HG03354 (cell line): ENCODE data around the gene HNRNPUL1.

ENCODE experiments used
- ATAC-seq: cut with Tn5 transposase; IDR thresholded peaks from one replicate; pipeline ENCODE4 v1.9.1; 2021; ENCODE audit warnings: mild to moderate bottlenecking; ENCODE audit not compliant: unreplicated experiment, poor library complexity, severe bottlenecking

The HNRNPUL1 gene

DNA sequence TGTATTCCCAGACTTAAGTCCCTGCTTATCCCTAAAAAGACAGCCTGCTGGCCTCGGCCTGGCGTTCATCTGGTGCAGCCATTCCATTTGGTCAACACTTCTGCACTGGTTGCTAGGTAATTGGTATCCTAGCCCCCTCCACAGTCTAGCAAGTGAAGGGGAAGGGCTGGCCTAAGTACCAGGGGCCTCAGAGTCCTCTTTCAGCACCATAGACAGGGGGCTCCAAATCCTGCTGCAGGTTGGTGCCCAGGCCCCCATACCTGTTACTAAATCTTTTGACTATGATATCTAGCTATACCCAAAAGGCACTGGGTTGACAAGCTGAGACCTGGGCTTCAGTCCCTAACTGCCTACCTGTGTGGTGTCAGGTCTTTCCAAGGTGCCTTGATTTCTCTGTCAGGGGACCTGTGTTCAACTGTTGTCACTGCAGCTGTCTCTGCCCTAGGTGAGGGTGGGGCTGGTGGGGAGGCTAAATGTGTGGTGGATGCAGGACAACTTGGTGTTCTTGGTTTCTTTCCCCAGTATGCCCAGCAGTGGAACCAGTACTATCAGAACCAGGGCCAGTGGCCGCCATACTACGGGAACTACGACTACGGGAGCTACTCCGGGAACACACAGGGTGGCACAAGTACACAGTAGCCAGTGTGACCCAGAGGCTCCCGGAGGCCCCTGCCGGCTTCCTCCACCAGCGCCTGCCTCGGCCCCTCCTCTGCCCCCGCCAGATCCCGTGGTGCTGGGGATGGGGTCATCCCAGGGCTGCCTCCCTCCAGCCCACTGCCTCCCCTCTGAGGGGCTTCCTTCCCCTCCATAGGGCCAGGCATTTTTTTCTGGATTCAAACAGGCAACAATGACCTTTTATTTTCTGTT is 42.0 kb downstream of the HNRNPUL1 start:
- no peak for ATAC-seq

DNA sequence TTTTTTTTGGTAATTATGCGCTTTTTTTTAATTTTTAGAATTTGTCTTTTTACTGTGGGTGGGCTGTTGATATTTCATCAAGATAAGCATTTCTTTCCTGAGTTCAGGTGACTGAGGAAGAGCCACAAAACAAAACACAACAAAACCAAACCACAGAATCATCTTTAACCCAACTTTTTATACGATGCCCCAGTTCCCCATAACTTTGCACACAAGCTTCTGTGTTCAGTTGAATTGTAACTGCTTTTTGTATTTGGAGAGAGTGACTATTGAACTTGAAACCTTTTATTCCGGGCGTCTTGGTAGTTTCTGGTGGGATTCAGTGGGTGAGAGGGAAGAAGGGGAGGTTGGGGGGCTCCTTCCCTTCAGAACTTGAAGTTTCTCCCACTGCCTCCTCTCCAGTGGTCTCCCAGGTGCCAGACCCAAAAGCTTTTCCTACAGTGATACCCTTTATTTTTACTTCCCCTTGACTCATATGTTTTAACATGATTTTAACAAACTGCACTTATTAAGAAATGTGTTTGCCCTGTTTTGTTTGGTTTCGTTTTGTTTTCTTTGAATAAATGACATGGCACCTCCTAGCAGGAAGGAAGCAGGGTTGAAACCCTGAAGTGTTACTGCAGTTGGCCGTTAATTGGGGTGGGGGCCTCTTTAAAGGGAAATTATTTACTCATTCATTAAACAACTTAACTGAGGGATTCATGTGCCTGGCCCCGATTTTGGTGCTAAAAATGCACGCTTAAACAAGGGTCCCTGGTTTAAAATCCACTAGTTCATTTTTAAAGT is 43.1 kb downstream of the HNRNPUL1 start:
- no peak for ATAC-seq

GRCh38 chr19:41307954-41308449 is 43.8 kb downstream of the HNRNPUL1 start:
- ATAC-seq, result peak; percentile 4

- ATAC-seq, result peak; percentile 38
Observed at GRCh38 chr19:41308450-41309179, 44.4 kb downstream of the HNRNPUL1 start.

DNA sequence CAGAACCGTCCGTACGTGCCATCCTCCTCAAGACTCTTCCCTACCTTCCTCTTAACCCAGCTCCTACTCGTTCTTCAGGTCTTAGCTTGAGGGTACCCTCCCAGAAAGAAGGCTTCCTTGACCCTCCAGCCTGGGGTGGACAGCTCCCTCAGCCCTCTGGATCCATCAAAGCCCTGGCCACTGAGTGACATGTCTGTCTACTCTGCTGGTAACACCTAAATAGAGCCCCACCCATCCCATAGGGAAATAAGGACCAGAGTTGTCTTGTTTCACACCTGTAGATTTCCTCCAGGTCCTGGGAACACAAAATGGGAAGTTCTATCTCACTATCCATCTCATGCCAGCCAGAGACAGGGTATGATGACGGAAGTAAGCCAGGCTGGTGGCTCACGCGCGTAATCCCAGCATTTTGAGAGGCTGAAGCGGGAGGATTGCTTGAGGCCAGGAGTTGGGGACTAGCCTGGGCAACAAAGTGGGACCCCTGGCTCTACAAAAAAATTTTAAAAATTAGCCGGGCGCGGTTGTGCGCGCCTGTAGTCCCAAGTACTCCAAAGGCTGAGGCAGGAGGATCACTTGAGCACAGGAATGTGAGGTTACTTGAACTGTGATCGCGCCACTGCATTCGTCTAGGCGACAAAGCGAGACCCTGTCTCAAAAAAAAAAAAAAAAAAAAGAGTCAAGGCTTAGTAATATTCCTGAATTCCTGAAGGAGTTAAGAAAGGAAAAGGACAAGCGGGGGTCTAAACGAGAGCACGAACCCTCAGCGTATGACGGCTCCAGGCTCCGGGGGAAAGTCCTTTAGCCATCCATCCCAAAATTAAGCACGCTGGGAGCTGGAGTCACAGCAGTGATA is 45.2 kb downstream of the HNRNPUL1 start:
- ATAC-seq, result no peak

DNA sequence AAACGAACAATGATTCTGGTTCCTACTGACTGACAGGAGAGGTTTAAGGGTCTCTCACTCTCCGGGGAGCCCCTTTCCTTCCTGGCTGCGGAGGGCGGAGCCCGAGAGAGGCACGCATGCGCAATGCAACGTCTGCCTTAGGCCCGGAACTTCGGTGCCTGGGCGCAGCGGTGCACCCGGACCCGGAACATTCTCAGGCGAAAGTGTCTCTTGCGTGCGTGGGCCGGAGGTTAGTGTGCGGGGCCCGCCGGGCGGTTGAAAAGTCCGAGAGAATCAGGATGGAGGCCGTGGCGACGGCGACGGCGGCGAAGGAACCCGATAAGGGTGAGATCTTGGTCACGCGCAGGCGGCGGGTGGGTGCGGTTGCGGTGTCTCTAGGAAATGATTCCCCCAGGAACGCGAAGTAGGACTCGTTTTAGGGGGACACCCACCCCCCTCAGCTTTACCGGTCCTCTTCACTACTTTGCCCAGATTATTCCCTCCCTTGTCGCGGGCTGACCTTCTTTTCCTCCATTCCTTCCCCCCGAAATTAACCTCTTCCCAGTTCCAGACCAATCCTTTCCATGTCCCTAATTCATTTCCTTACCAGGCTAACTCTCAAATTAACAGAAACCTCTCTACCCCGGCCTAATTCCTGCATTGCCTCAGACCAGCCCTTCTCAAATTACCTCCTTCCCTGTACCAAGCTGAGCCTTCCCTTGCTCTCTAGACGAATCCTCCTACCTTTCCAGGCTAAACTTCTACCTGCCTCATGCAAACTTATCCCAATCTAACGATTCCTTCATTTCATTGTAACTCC is 46.1 kb downstream of the HNRNPUL1 start, which contains the start of gene CCDC97:
Gene CCDC97 (plus strand): TSS at position 140 of the 799 bp plus-strand sequence. CDS start 139 bp downstream, at position 279.
- peak; percentile 70 for ATAC-seq

GRCh38 chr19:41311072-41311471 is 46.9 kb downstream of the HNRNPUL1 start:
- ATAC-seq, result no peak

- ATAC-seq, result no peak
Observed at GRCh38 chr19:41311613-41312012, 47.4 kb downstream of the HNRNPUL1 start.

DNA sequence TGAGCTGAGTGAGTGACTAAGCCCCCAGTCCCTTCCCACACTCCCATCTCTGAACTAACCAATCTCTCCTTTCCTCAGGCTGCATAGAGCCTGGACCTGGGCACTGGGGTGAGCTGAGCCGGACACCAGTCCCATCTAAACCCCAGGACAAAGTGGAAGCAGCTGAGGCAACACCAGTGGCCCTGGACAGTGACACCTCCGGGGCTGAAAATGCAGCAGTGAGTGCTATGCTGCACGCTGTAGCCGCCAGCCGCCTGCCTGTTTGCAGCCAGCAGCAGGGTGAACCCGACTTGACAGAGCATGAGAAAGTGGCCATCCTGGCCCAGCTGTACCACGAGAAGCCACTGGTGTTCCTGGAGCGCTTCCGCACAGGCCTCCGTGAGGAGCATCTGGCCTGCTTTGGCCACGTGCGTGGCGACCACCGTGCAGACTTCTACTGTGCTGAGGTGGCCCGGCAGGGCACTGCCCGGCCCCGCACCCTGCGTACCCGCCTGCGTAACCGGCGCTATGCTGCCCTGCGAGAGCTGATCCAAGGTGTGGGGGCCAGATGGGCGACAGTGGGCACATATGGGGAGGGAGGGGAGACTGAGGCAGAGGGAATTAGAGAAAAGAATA is 52.2 kb downstream of the HNRNPUL1 start:
- ATAC-seq, result no peak

DNA sequence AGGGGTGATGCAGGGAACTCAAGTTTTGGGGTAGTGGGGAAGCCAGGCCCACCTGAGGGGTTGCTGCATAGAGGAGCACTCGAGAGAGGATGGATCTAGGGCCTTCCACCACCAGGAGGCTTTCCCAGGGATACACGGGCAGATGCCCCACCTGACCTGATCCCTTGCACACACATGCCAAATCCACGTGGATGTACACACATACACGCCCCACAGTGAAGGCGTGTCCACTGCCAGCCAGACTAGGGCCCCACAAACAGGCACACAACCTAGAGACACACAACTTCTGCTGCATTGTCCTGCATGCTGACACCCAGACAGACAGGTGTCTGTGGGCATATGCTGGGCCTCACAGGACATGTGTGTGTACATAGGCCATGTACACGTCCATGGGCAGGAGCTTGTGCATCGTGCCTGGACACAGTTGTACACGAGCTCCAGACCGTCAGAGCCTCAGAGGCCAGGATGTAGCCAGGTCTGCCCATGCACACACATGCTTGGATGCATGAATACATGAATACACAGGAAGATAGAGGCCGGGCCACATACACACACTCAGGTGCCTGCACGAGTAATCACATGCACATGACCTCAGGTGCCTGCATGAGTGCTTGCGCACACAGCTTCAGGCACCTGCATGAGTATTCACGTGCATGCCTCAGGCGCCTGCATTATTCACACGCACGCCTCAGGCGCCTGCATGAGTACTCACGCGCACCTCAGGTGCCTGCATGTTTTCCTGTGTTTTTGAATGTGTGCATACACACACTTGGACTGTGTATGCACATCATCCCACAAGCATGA is 54.7 kb downstream of the HNRNPUL1 start:
- ATAC-seq, result no peak

GRCh38 chr19:41319500-41320184 is 55.5 kb downstream of the HNRNPUL1 start:
- no peak for ATAC-seq

GRCh38 chr19:41320185-41320518 is 56.0 kb downstream of the HNRNPUL1 start:
- no peak for ATAC-seq

GRCh38 chr19:41320568-41320967 is 56.4 kb downstream of the HNRNPUL1 start:
- ATAC-seq, result no peak

GRCh38 chr19:41321204-41321599 is 57.0 kb downstream of the HNRNPUL1 start:
- ATAC-seq, result no peak

- ATAC-seq, result no peak
Observed at GRCh38 chr19:41321600-41322270, 57.6 kb downstream of the HNRNPUL1 start.

- ATAC-seq, result no peak
Observed at GRCh38 chr19:41322451-41322850, 58.3 kb downstream of the HNRNPUL1 start.
